Kidney glomerular epithelial cell (primary cell): ENCODE data around the gene KCNN1.
"Not testable (repeated sequence)": the region's sequence is repeated elsewhere in the genome, so short reads cannot be mapped to it uniquely, and the experiment has no call there.

Experiments used
- DNase-seq: peaks from one replicate; lab custom pipeline; 2025; lab: John Stamatoyannopoulos, UW

KCNN1 gene

GRCh38 chr19:18000915-18001776 is 34.2 kb downstream of the KCNN1 start:
- DNase-seq = peak; percentile 67

- DNase-seq = no peak
Measured at GRCh38 chr19:18001777-18002345, 35.0 kb downstream of the KCNN1 start.

- no peak for DNase-seq
Measured at GRCh38 chr19:18002347-18002850, 35.5 kb downstream of the KCNN1 start.

GRCh38 chr19:18005750-18006149 is 38.8 kb downstream of the KCNN1 start:
- DNase-seq = not testable (repeated sequence)

GRCh38 chr19:18007044-18007916 is 40.4 kb downstream of the KCNN1 start:
- DNase-seq = peak; percentile 80

- peak; percentile 76 for DNase-seq
Measured at GRCh38 chr19:18007917-18008673, 41.2 kb downstream of the KCNN1 start, which contains the start of gene ARRDC2. TSS of gene ARRDC2 (plus strand) at chr19:18008170. CDS start at chr19:18008311, 141 bp downstream.

GRCh38 chr19:18008814-18009213 is 41.9 kb downstream of the KCNN1 start:
- no peak for DNase-seq

- no peak for DNase-seq
Measured at GRCh38 chr19:18009412-18010066, 42.6 kb downstream of the KCNN1 start.

GRCh38 chr19:18010149-18010548 is 43.2 kb downstream of the KCNN1 start:
- no peak for DNase-seq

GRCh38 chr19:18013210-18014111 is 46.6 kb downstream of the KCNN1 start:
- DNase-seq = no peak

- DNase-seq = no peak
Measured at GRCh38 chr19:18014197-18014596, 47.3 kb downstream of the KCNN1 start.

- DNase-seq = no peak
Measured at GRCh38 chr19:18016209-18016910, 49.5 kb downstream of the KCNN1 start.

- no peak for DNase-seq
Measured at GRCh38 chr19:18017275-18018083, 50.6 kb downstream of the KCNN1 start.

GRCh38 chr19:18020212-18021085 is 53.5 kb downstream of the KCNN1 start:
- DNase-seq = no peak

- peak; percentile 92 for DNase-seq
Measured at GRCh38 chr19:18021121-18021755, 54.3 kb downstream of the KCNN1 start.

- DNase-seq = no peak
Measured at GRCh38 chr19:18023622-18024251, 56.8 kb downstream of the KCNN1 start.
